HepG2 (cell line): ENCODE results near the gene TIFAB. TPM values are rescaled to one million over a fixed set of nuclear protein-coding genes. Genes with fewer than 3 reads are reported as not detected.

Source experiments
- ATAC-seq: fragments of 200-7000 bp; cut with Tn5 transposase; 3 replicates; pipeline ENCODE4 v1.9.1; 2020; ENCODE audit warnings: mild to moderate bottlenecking, moderate library complexity
- BruUV-seq: library from RNA; stranded (reverse); fragments of 400-500 nt; replicated peaks from 2 replicates; lab custom pipeline; 2021; lab: Mats Ljungman, UMichigan
- CTCF ChIA-PET: fragments of 300-600 bp; formaldehyde crosslinking; extraction: SDS; loops from one replicate; lab custom pipeline; 2021; ENCODE audit warnings: low total read pairs, inconsistent platforms, low intra/inter-chr PET ratio; lab: Yijun Ruan, JAX
- POLR2A ChIA-PET: fragments of 350-600 bp; sonication (Branson Sonifier 250); formaldehyde crosslinking; loops from one replicate; lab custom pipeline; 2020; ENCODE audit warnings: antibody characterized with exemption, inconsistent platforms; lab: Yijun Ruan, JAX
- DNase-seq: peaks from one replicate; pipeline ENCODE4 v3.0.0-alpha.2; 2015; ENCODE audit warnings: low spot score
- FAIRE-seq: peaks from 3 replicates; lab custom pipeline; 2011; peaks lifted over from hg19 to GRCh38; lab: Jason Lieb, UNC
- H2AFZ ChIP-seq: one replicate; pipeline ENCODE4 v1.6.1; 2011; ENCODE audit warnings: low read length, inconsistent platforms
- H3K27ac ChIP-seq: fragments of 300-600 bp; 3 replicates; pipeline ENCODE4 v1.8.0; 2011; ENCODE audit warnings: mixed run types, mild to moderate bottlenecking, mixed read lengths, low read length, inconsistent platforms; ENCODE audit not compliant: insufficient read depth; ENCODE audit errors: extremely low read length
- H3K27me3 ChIP-seq, 2 experiments: fragments of 200-600 bp in 1 of 2; 2 replicates in 1 of 2; 3 replicates in 1 of 2; pipeline versions ENCODE4 v1.6.0 to v1.8.0; 2011; ENCODE audit warnings: low read length in 2 of 2, mild to moderate bottlenecking in 2 of 2, moderate library complexity in 2 of 2, inconsistent platforms in 1 of 2; ENCODE audit not compliant: insufficient read depth in 2 of 2, control insufficient read depth in 1 of 2
- H3K36me3 ChIP-seq, 2 experiments: fragments of 200-600 bp in 1 of 2; replicated peaks in 1 of 2; 2 replicates in 1 of 2; 3 replicates in 1 of 2; pipeline versions ENCODE4 v1.5.1 to v1.8.0; 2011; ENCODE audit warnings: low read length in 2 of 2, inconsistent platforms in 1 of 2; ENCODE audit not compliant: insufficient read depth in 2 of 2, control insufficient read depth in 1 of 2
- H3K4me1 ChIP-seq: 2 replicates; pipeline ENCODE4 v1.5.1; 2012; ENCODE audit warnings: low read length, inconsistent platforms; ENCODE audit not compliant: insufficient read depth
- H3K4me2 ChIP-seq: 2 replicates; pipeline ENCODE4 v1.6.0; 2011; ENCODE audit warnings: low read depth, low read length, inconsistent platforms
- H3K4me3 ChIP-seq, 3 experiments: fragments of 200-600 bp in 1 of 3; sonication (generic), shearing (Covaris generic) in 1 of 3; replicated peaks in 1 of 3; 2 replicates each; pipeline ENCODE4 v1.5.1; 2011 to 2016; ENCODE audit warnings: low read length in 3 of 3, inconsistent platforms in 2 of 3, low read depth in 2 of 3, mild to moderate bottlenecking in 2 of 3, control low read depth in 1 of 3, mixed read lengths in 1 of 3; ENCODE audit not compliant: insufficient read depth in 1 of 3
- H3K79me2 ChIP-seq: one replicate; pipeline ENCODE4 v1.6.1; 2011; ENCODE audit warnings: low read length, inconsistent platforms; ENCODE audit not compliant: insufficient read depth
- H3K9ac ChIP-seq: 2 replicates; pipeline ENCODE4 v1.6.0; 2011; ENCODE audit warnings: mild to moderate bottlenecking, low read depth, low read length, inconsistent platforms; ENCODE audit not compliant: insufficient read depth
- H3K9me3 ChIP-seq: 2 replicates; pipeline ENCODE4 v1.5.1; 2012; ENCODE audit warnings: mild to moderate bottlenecking, low read length
- H4K20me1 ChIP-seq: 2 replicates; pipeline ENCODE4 v1.6.0; 2011; ENCODE audit warnings: inconsistent platforms, mild to moderate bottlenecking, low read length, moderate library complexity; ENCODE audit not compliant: insufficient read depth
- ARID4A ChIP-seq: sonication (generic); formaldehyde crosslinking; IDR thresholded peaks from 2 replicates; pipeline ENCODE4 v1.5.0; 2020; ENCODE audit warnings: mild to moderate bottlenecking, missing genetic modification reagents, borderline replicate concordance
- CAMTA2 ChIP-seq: sonication (generic); formaldehyde crosslinking; IDR thresholded peaks from 2 replicates; pipeline ENCODE4 v1.4.0; 2020; ENCODE audit warnings: mild to moderate bottlenecking, missing genetic modification reagents, borderline replicate concordance
- KLF16 ChIP-seq, 2 experiments: sonication (generic) in 1 of 2; formaldehyde crosslinking in 1 of 2; IDR thresholded peaks; 2 replicates each; pipeline versions ENCODE4 v1.6.1 to v1.8.0; 2016 to 2023; ENCODE audit warnings: missing genetic modification reagents in 2 of 2, missing compliant biosample characterization in 1 of 2
- RXRA ChIP-seq: sonication (generic); formaldehyde crosslinking; IDR thresholded peaks from 2 replicates; pipeline ENCODE4 v1.5.1; 2020; ENCODE audit warnings: missing genetic modification reagents
- SMARCC2 ChIP-seq: fragments of 450-650 bp; IDR thresholded peaks from 2 replicates; pipeline ENCODE4 v1.6.1; 2017; ENCODE audit warnings: antibody characterized with exemption, mild to moderate bottlenecking
- ZC3H13 ChIP-seq: sonication (generic); formaldehyde crosslinking; IDR thresholded peaks from 2 replicates; pipeline ENCODE4 v1.8.1; 2023; ENCODE audit warnings: mild to moderate bottlenecking, missing genetic modification reagents, moderate library complexity
- ZHX1 ChIP-seq: sonication (generic); formaldehyde crosslinking; IDR thresholded peaks from 2 replicates; pipeline ENCODE4 v1.8.1; 2022; ENCODE audit warnings: low read depth, mild to moderate bottlenecking, missing genetic modification reagents
- ZNF160 ChIP-seq: sonication (generic); formaldehyde crosslinking; IDR thresholded peaks from 2 replicates; pipeline ENCODE4 v1.8.0; 2022; ENCODE audit warnings: mild to moderate bottlenecking, inconsistent platforms, missing genetic modification reagents
- ZNF496 ChIP-seq: sonication (generic); formaldehyde crosslinking; IDR thresholded peaks from 2 replicates; pipeline ENCODE4 v1.8.1; 2023; ENCODE audit warnings: mild to moderate bottlenecking, moderate library complexity, missing genetic modification reagents; ENCODE audit not compliant: insufficient replicate concordance
- WGBS: methylation state at CpG from one replicate; pipeline ENCODE4 v1.1.6; 2017; ENCODE audit warnings: low lambda C conversion rate; 5-methylcytosine and 5-hydroxymethylcytosine counted together
- in situ Hi-C: cut with HindIII; loops from 2 replicates; pipeline ENCODE4 v1.10.0; 2017; ENCODE audit warnings: low pct_unique_long_range_greater_than_20kb; ENCODE audit not compliant: extremely low pct_ligation_motif_present
- intact Hi-C: fragments of 100-400 bp; cut with micrococcal nuclease; formaldehyde crosslinking; loops from one replicate; pipeline ENCODE4 v1.10.0; 2022; ENCODE audit not compliant: unreplicated experiment
- polyA plus RNA-seq, 8 experiments: library from polyadenylated mRNA; depleted of rRNA in 3 of 8; stranded (reverse) in 7 of 8; unstranded in 1 of 8; fragments of >200 nt; fragmentation: Illumina TruSeq in 4 of 8; extraction: Trizol in 4 of 8; gene quantifications; 2 replicates each; pipeline versions ENCODE4 v1.2.1 to v1.2.3, GENCODE V29; 2011 to 2016; ENCODE audit warnings: low read depth in 4 of 8, missing spikeins in 1 of 8, mixed read lengths in 1 of 8; ENCODE audit not compliant: insufficient read depth in 1 of 8
- total RNA-seq, 5 experiments: library from RNA; depleted of rRNA; stranded (reverse); fragments of >200 nt; fragmentation: Illumina TruSeq; extraction: Trizol; gene quantifications; 2 replicates each; pipeline ENCODE4 v1.2.3, GENCODE V29; 2016; ENCODE audit warnings: low read depth in 1 of 5
- TF ChIP-seq, protein P1 (sequence below): sonication (generic); formaldehyde crosslinking; IDR thresholded peaks from 2 replicates; pipeline ENCODE4 v1.5.0; 2020; ENCODE audit warnings: mild to moderate bottlenecking, missing genetic modification reagents
- TF ChIP-seq, protein P2 (sequence below): sonication (generic); formaldehyde crosslinking; IDR thresholded peaks from 2 replicates; pipeline ENCODE4 v1.8.1; 2023; ENCODE audit warnings: missing genetic modification reagents, mild to moderate bottlenecking, borderline replicate concordance

Gene TIFAB
- total and polyA plus RNA-seq, 2 of the 13 experiments (the other 11 are each of a cell fraction or from before 2014, with no cell fraction given): not detected

DNA sequence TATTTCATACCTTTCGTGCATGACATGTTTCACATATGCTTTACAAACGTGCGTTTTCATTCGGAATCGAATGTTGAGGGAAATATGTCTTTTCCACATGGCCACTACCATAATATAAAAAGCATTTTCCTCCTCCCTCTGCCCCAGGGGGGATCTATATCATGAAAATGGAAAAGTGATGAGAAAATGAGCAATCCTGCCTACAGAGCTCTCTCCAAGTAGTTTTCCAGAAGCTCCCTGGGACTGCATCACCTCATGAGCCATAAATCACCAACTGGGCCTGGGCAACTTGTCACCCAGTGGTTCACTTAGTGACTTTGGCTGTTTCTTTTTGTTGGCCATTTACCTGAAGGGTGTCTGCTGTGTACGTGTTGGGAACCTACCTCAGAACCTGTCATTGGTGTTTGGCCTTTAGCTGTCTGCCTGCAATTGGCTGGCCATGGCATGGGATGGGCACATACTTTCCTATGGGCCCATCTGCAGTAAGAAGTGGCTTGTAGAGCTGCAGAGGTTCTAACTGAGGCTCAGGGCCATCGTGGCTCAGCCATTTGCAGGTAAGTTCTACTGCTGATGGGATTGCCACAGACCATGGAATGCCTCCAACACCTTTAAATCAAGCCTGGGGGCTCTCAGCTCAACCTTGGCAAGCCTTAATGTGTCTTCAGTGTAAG, 9.5 kb upstream of the TIFAB start:
- no peaks in the 10 kb centered on the region for H3K79me2 ChIP-seq
- no peak overlapping the region for H2AFZ ChIP-seq
- no peak for ATAC-seq
- H3K27ac ChIP-seq: no peak overlapping the region
- no peaks in the 10 kb centered on the region for H3K9me3 ChIP-seq
- DNase-seq: no peak
- no peak for FAIRE-seq
- in situ Hi-C loops (loop anchor here (25.0 kb wide), 1 partner anchor 276 kb away; no protein-coding TSS in a partner anchor), intact Hi-C loops (loop anchor here (1.0 to 2.0 kb wide), 2 partner anchors 91 to 105 kb away; no protein-coding TSS in a partner anchor)
- H3K36me3 ChIP-seq: no peaks in the 10 kb centered on the region
- no TSS peak for BruUV-seq
- peaks cover 2 to 14% of the 10 kb centered on the region in 2 experiments; a peak in 3 of 5 replicates for H3K27me3 ChIP-seq
- under 1% methylated on average over 5 of the region's 7 CpGs for WGBS
- no peak overlapping the region for H3K4me3 ChIP-seq
- CTCF ChIA-PET: interaction anchor here (1.5 to 2.5 kb wide), 4 partner anchors 90 to 109 kb away, joined by 3 to 20 read pairs (median 13); no protein-coding TSS in a partner anchor
- H4K20me1 ChIP-seq: no peaks in the 10 kb centered on the region
- H3K4me2 ChIP-seq: no peak overlapping the region
- no peaks in the 10 kb centered on the region for H3K4me1 ChIP-seq
- H3K9ac ChIP-seq: no peak overlapping the region
- POLR2A ChIA-PET: interaction anchor here (1.1 kb wide), 1 partner anchor 90 kb away, joined by 3 read pairs; no protein-coding TSS in a partner anchor
- TF ChIP-seq ARID4A (no peak), ZC3H13 (no peak), KLF16 (CRISPR knock-in tag; IDR thresholded peaks at IDR 0.05) (no peak), ZNF160 (CRISPR knock-in tag) (no peak), CAMTA2 (CRISPR knock-in tag) (no peak), ZHX1 (CRISPR knock-in tag) (no peak), SMARCC2 (no peak), ZNF496 (CRISPR knock-in tag) (no peak), RXRA (no peak)
- TF ChIP-seq, protein P1, sequence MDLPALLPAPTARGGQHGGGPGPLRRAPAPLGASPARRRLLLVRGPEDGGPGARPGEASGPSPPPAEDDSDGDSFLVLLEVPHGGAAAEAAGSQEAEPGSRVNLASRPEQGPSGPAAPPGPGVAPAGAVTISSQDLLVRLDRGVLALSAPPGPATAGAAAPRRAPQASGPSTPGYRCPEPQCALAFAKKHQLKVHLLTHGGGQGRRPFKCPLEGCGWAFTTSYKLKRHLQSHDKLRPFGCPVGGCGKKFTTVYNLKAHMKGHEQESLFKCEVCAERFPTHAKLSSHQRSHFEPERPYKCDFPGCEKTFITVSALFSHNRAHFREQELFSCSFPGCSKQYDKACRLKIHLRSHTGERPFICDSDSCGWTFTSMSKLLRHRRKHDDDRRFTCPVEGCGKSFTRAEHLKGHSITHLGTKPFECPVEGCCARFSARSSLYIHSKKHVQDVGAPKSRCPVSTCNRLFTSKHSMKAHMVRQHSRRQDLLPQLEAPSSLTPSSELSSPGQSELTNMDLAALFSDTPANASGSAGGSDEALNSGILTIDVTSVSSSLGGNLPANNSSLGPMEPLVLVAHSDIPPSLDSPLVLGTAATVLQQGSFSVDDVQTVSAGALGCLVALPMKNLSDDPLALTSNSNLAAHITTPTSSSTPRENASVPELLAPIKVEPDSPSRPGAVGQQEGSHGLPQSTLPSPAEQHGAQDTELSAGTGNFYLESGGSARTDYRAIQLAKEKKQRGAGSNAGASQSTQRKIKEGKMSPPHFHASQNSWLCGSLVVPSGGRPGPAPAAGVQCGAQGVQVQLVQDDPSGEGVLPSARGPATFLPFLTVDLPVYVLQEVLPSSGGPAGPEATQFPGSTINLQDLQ (CRISPR knock-in tag): no peak
- TF ChIP-seq, protein P2, sequence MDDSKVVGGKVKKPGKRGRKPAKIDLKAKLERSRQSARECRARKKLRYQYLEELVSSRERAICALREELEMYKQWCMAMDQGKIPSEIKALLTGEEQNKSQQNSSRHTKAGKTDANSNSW (CRISPR knock-in tag): no peak
- TF ChIP-seq, all 625 proteins: peak for 0
